Vagina (tissue), 2 donors: Measurements from ENCODE around the gene IL9. TPM values are rescaled to one million over a fixed set of nuclear protein-coding genes. Genes with fewer than 3 reads are reported as not detected.

Experiments
- DNase-seq, 2 donors: peaks; one replicate each; pipeline ENCODE4 v3.0.0-alpha.2; 2017; ENCODE audit errors: extremely low spot score in 2 of 2
- H3K27ac ChIP-seq: fragments of 200-600 bp; sonication (generic); one replicate; pipeline ENCODE4 v1.5.1; 2019
- H3K27me3 ChIP-seq: fragments of 200-600 bp; sonication (generic); one replicate; pipeline ENCODE4 v1.5.1; 2019
- H3K36me3 ChIP-seq, 2 donors: fragments of 200-600 bp; sonication (generic); one replicate each; pipeline ENCODE4 v1.5.1; 2017 to 2019
- H3K4me1 ChIP-seq: fragments of 200-600 bp; sonication (generic); one replicate; pipeline ENCODE4 v1.5.1; 2019
- H3K4me3 ChIP-seq, 2 donors: fragments of 200-600 bp; sonication (generic); 1 replicate in 1 of 2; 2 replicates in 1 of 2; pipeline ENCODE4 v1.5.1; 2016 to 2019
- H3K9me3 ChIP-seq: fragments of 200-600 bp; sonication (generic); one replicate; pipeline ENCODE4 v1.5.1; 2019
- POLR2A ChIP-seq, 2 donors: fragments of 450-650 bp; IDR thresholded peaks; one replicate each; pipeline ENCODE4 v1.6.1; 2017; ENCODE audit warnings: antibody characterized with exemption in 2 of 2, mild to moderate bottlenecking in 2 of 2, moderate library complexity in 2 of 2
- POLR2AphosphoS5 ChIP-seq, 2 donors: sonication (generic); formaldehyde crosslinking; IDR thresholded peaks; one replicate each; pipeline ENCODE4 v1.9.0; 2017; ENCODE audit warnings: antibody characterized with exemption in 2 of 2, mild to moderate bottlenecking in 2 of 2, low read depth in 1 of 2; ENCODE audit not compliant: insufficient read depth in 1 of 2
- intact Hi-C: fragments of 100-400 bp; cut with DNase I; formaldehyde crosslinking; loops from one replicate; pipeline ENCODE4 v1.15.1; 2023
- total RNA-seq: library from RNA; depleted of rRNA; stranded (reverse); fragments of >200 nt; gene quantifications from one replicate; pipeline ENCODE4 v1.2.3, GENCODE V29; 2016
- TF ChIP-seq, protein P1 (sequence below), 3 experiments: fragments of 450-650 bp in 2 of 3; fragments of 200-600 bp in 1 of 3; sonication (generic) in 1 of 3; IDR thresholded peaks; one replicate each; pipeline ENCODE4 v1.5.1; 2017 to 2019; ENCODE audit warnings: antibody characterized with exemption in 3 of 3, mild to moderate bottlenecking in 2 of 3, moderate library complexity in 2 of 3

Gene IL9
- total RNA-seq, 1 donor from 2014 or later: not detected

DNA sequence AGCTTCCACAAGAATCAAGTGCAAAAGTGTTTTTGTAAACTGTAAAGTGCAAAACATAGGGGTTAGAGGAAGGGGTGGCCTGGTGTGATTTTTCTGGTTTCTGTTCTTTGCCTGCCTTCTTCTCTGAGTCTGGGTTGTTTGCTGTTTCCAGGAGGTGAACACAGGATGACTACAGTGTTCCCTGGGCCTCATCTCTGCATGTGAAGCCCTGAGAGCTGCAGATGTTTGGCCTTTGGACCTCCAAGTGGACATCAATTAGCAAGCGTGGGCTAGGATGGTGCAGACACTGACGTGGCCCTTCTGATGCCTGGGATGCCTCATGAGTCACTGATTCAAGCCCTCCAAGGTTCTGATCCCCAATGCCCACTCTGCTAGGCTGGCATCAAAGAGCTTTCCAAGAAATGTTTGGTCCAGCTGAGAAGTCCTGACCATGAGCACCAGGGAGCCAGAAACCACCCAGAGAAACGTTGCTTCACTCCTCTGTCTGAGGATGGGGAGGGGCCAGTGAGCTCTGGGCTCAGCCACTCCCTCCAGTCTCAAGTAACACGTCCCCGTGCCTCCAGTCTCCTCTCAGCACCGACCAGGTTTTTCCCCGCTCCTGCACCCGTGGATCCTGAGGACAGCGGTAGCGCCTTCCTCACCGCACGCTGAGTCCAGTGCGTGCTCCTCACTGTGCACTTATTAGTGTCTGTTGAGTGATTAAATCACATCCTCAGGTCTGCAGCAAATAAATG is 7.6 kb downstream of the IL9 start:
- Histone ChIP-seq H3K9me3 (no peaks in the 10 kb centered on the region), H3K4me3 (no peak overlapping the region), H3K27me3 (no peaks in the 10 kb centered on the region), H3K4me1 (peaks cover 7% of the 10 kb centered on the region), H3K27ac (no peak overlapping the region), H3K36me3 (no peaks in the 10 kb centered on the region)
- TF ChIP-seq, protein P1, sequence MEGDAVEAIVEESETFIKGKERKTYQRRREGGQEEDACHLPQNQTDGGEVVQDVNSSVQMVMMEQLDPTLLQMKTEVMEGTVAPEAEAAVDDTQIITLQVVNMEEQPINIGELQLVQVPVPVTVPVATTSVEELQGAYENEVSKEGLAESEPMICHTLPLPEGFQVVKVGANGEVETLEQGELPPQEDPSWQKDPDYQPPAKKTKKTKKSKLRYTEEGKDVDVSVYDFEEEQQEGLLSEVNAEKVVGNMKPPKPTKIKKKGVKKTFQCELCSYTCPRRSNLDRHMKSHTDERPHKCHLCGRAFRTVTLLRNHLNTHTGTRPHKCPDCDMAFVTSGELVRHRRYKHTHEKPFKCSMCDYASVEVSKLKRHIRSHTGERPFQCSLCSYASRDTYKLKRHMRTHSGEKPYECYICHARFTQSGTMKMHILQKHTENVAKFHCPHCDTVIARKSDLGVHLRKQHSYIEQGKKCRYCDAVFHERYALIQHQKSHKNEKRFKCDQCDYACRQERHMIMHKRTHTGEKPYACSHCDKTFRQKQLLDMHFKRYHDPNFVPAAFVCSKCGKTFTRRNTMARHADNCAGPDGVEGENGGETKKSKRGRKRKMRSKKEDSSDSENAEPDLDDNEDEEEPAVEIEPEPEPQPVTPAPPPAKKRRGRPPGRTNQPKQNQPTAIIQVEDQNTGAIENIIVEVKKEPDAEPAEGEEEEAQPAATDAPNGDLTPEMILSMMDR (IDR thresholded peaks at IDR 0.05): no peak
- no peak for TF ChIP-seq POLR2A (IDR thresholded peaks at IDR 0.05)
- TF ChIP-seq POLR2AphosphoS5 (IDR thresholded peaks at IDR 0.05; ENCODE audit: insufficient read depth in 1 of 2, low read depth in 1 of 2): no peak
- intact Hi-C loops: loop anchor here (5.0 kb wide), 1 partner anchor 324 kb away; no protein-coding TSS in a partner anchor
- peak in 1 of 2 donors; percentile 43 for DNase-seq

DNA sequence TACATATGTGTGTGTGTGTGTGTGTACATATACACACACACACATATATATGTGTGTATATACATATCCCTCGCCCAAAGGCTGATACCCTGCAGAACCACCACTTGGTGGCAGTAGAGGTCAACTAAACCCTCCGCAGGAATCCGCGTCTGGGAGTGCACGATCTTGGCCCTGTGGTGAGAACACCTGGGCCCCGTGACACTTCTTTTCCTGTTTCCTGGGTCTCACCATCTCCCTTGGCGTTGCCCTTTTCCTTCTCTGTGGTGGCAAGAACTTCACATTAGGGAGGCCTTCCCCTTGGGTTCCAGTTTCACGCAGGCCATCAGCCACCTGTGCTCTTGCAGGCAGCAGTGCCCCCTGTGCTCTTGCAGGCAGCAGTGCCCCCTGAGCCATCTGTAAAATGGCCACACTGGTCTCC is 8.2 kb downstream of the IL9 start:
- Histone ChIP-seq H3K36me3 (no peaks in the 10 kb centered on the region), H3K4me1 (peaks cover 7% of the 10 kb centered on the region), H3K27me3 (no peaks in the 10 kb centered on the region), H3K9me3 (no peaks in the 10 kb centered on the region), H3K4me3 (no peak overlapping the region), H3K27ac (no peak overlapping the region)
- no peak for DNase-seq
- TF ChIP-seq, protein P1 (IDR thresholded peaks at IDR 0.05): peak; percentile 45 to 81 (median 81)
- no peak for TF ChIP-seq POLR2A (IDR thresholded peaks at IDR 0.05)
- intact Hi-C loops: loop anchor here (5.0 kb wide), 1 partner anchor 325 kb away; no protein-coding TSS in a partner anchor

DNA sequence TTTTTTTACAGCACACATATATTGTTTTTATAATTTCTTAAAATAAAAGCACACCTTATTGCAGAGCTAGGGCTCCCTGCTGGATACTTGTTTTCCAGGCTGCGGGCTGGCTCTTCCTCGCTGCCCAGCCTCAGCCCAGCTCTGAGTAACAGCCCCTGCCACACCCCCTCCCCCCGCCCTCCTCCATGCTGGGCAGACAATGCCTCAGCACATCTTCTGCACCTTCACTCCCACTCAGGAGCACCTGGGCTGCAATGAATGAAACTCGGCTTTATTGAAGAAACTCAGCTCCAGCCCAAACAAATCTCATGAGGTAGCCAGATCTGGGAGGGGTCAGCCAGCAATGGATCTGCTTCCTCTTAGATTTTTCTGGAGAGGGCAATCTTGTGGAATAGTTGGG is 9.5 kb downstream of the IL9 start:
- TF ChIP-seq POLR2A (IDR thresholded peaks at IDR 0.05): no peak
- TF ChIP-seq, protein P1 (IDR thresholded peaks at IDR 0.05): no peak
- TF ChIP-seq POLR2AphosphoS5 (IDR thresholded peaks at IDR 0.05; ENCODE audit: insufficient read depth in 1 of 2, low read depth in 1 of 2): no peak
- DNase-seq: peak in 1 of 2 donors; percentile 34
- H3K4me1 ChIP-seq: peaks cover 5% of the 10 kb centered on the region
- no peak overlapping the region for H3K27ac ChIP-seq
- no peaks in the 10 kb centered on the region for H3K27me3 ChIP-seq
- intact Hi-C loops: loop anchor here (5.0 kb wide), 1 partner anchor 326 kb away; no protein-coding TSS in a partner anchor
- no peaks in the 10 kb centered on the region for H3K9me3 ChIP-seq
- no peaks in the 10 kb centered on the region for H3K36me3 ChIP-seq
- H3K4me3 ChIP-seq: no peak overlapping the region

DNA sequence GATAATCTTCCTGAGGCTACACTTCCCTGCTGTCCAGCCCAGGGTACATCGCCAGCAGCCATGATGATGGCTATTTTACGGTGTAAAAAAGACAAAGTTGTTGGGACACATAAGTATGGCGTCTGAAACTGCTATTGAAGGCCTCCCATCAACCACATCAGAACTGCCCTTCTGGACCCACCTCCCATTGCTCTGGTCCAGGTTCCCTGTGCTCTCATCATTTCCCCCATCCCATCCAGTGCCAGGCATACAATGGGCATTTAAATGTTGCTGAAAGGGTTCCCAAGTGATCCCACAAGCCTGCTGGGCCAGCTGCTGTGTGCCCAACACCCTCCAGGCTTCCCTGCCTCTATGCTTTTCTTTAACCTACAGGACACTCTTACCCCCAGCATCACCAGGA is 10.6 kb downstream of the IL9 start:
- intact Hi-C loops: loop anchor here (5.0 kb wide), 1 partner anchor 327 kb away; no protein-coding TSS in a partner anchor
- TF ChIP-seq POLR2A (IDR thresholded peaks at IDR 0.05) (no peak), POLR2AphosphoS5 (IDR thresholded peaks at IDR 0.05; ENCODE audit: insufficient read depth in 1 of 2, low read depth in 1 of 2) (no peak)
- TF ChIP-seq, protein P1 (IDR thresholded peaks at IDR 0.05): no peak
- Histone ChIP-seq H3K36me3 (no peaks in the 10 kb centered on the region), H3K27me3 (no peaks in the 10 kb centered on the region), H3K4me1 (peaks cover 5% of the 10 kb centered on the region), H3K4me3 (no peak overlapping the region), H3K9me3 (no peaks in the 10 kb centered on the region), H3K27ac (no peak overlapping the region)
- DNase-seq: peak in 1 of 2 donors; percentile 95

DNA sequence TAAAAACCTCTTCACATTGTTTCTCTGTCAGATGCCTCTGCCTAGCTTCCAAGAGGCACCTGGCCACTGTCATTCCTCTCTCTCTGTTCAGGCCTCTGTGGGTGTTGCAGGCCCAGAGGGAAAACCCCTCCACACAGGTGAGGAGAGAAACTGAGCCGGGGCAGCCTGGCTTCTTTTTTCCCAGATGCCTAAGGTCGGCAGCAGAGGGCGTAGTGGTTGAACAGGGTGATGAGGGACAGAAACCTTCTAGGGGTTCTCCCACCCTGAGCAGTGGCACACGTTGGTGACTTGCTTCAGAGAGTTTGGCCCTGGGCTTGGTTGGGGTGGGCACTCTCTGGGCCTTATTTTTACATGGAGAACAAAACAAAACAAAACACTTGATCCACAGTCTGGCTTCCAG is 12.2 kb downstream of the IL9 start:
- Histone ChIP-seq H3K27me3 (no peaks in the 10 kb centered on the region), H3K4me1 (peaks cover 5% of the 10 kb centered on the region), H3K4me3 (no peak overlapping the region), H3K9me3 (no peaks in the 10 kb centered on the region), H3K27ac (no peak overlapping the region), H3K36me3 (no peaks in the 10 kb centered on the region)
- intact Hi-C loops: no loop called here
- TF ChIP-seq, protein P1 (IDR thresholded peaks at IDR 0.05): no peak
- no peak for TF ChIP-seq POLR2AphosphoS5 (IDR thresholded peaks at IDR 0.05; ENCODE audit: insufficient read depth in 1 of 2, low read depth in 1 of 2)
- no peak for TF ChIP-seq POLR2A (IDR thresholded peaks at IDR 0.05)
- no peak for DNase-seq
